HepG2 (cell line): Measurements from ENCODE around the gene UFL1. TPM values are rescaled to one million over a fixed set of nuclear protein-coding genes. Genes with fewer than 3 reads are reported as not detected.

Experiments
- ATAC-seq: fragments of 200-7000 bp; cut with Tn5 transposase; 3 replicates; pipeline ENCODE4 v1.9.1; 2020; ENCODE audit warnings: mild to moderate bottlenecking, moderate library complexity
- BruUV-seq: library from RNA; stranded (reverse); fragments of 400-500 nt; replicated peaks from 2 replicates; lab custom pipeline; 2021; lab: Mats Ljungman, UMichigan
- CTCF ChIA-PET: fragments of 300-600 bp; formaldehyde crosslinking; extraction: SDS; loops from one replicate; lab custom pipeline; 2021; ENCODE audit warnings: low total read pairs, inconsistent platforms, low intra/inter-chr PET ratio; lab: Yijun Ruan, JAX
- POLR2A ChIA-PET: fragments of 350-600 bp; sonication (Branson Sonifier 250); formaldehyde crosslinking; loops from one replicate; lab custom pipeline; 2020; ENCODE audit warnings: antibody characterized with exemption, inconsistent platforms; lab: Yijun Ruan, JAX
- DNase-seq: peaks from one replicate; pipeline ENCODE4 v3.0.0-alpha.2; 2015; ENCODE audit warnings: low spot score
- FAIRE-seq: peaks from 3 replicates; lab custom pipeline; 2011; peaks lifted over from hg19 to GRCh38; lab: Jason Lieb, UNC
- H2AFZ ChIP-seq: one replicate; pipeline ENCODE4 v1.6.1; 2011; ENCODE audit warnings: low read length, inconsistent platforms
- H3K27ac ChIP-seq: fragments of 300-600 bp; 3 replicates; pipeline ENCODE4 v1.8.0; 2011; ENCODE audit warnings: mixed run types, mild to moderate bottlenecking, mixed read lengths, low read length, inconsistent platforms; ENCODE audit not compliant: insufficient read depth; ENCODE audit errors: extremely low read length
- H3K27me3 ChIP-seq, 2 experiments: fragments of 200-600 bp in 1 of 2; 2 replicates in 1 of 2; 3 replicates in 1 of 2; pipeline versions ENCODE4 v1.6.0 to v1.8.0; 2011; ENCODE audit warnings: low read length in 2 of 2, mild to moderate bottlenecking in 2 of 2, moderate library complexity in 2 of 2, inconsistent platforms in 1 of 2; ENCODE audit not compliant: insufficient read depth in 2 of 2, control insufficient read depth in 1 of 2
- H3K36me3 ChIP-seq, 2 experiments: fragments of 200-600 bp in 1 of 2; replicated peaks in 1 of 2; 2 replicates in 1 of 2; 3 replicates in 1 of 2; pipeline versions ENCODE4 v1.5.1 to v1.8.0; 2011; ENCODE audit warnings: low read length in 2 of 2, inconsistent platforms in 1 of 2; ENCODE audit not compliant: insufficient read depth in 2 of 2, control insufficient read depth in 1 of 2
- H3K4me1 ChIP-seq: 2 replicates; pipeline ENCODE4 v1.5.1; 2012; ENCODE audit warnings: low read length, inconsistent platforms; ENCODE audit not compliant: insufficient read depth
- H3K4me2 ChIP-seq: 2 replicates; pipeline ENCODE4 v1.6.0; 2011; ENCODE audit warnings: low read depth, low read length, inconsistent platforms
- H3K4me3 ChIP-seq, 3 experiments: fragments of 200-600 bp in 1 of 3; sonication (generic), shearing (Covaris generic) in 1 of 3; replicated peaks in 1 of 3; 2 replicates each; pipeline ENCODE4 v1.5.1; 2011 to 2016; ENCODE audit warnings: low read length in 3 of 3, inconsistent platforms in 2 of 3, low read depth in 2 of 3, mild to moderate bottlenecking in 2 of 3, control low read depth in 1 of 3, mixed read lengths in 1 of 3; ENCODE audit not compliant: insufficient read depth in 1 of 3
- H3K79me2 ChIP-seq: one replicate; pipeline ENCODE4 v1.6.1; 2011; ENCODE audit warnings: low read length, inconsistent platforms; ENCODE audit not compliant: insufficient read depth
- H3K9ac ChIP-seq: 2 replicates; pipeline ENCODE4 v1.6.0; 2011; ENCODE audit warnings: mild to moderate bottlenecking, low read depth, low read length, inconsistent platforms; ENCODE audit not compliant: insufficient read depth
- H3K9me3 ChIP-seq: 2 replicates; pipeline ENCODE4 v1.5.1; 2012; ENCODE audit warnings: mild to moderate bottlenecking, low read length
- H4K20me1 ChIP-seq: 2 replicates; pipeline ENCODE4 v1.6.0; 2011; ENCODE audit warnings: inconsistent platforms, mild to moderate bottlenecking, low read length, moderate library complexity; ENCODE audit not compliant: insufficient read depth
- ATAD3A ChIP-seq: sonication (generic); formaldehyde crosslinking; IDR thresholded peaks from 2 replicates; pipeline ENCODE4 v1.4.0; 2020; ENCODE audit warnings: missing genetic modification reagents
- ATF1 ChIP-seq: IDR thresholded peaks from 2 replicates; pipeline ENCODE4 v1.6.1; 2016; ENCODE audit warnings: mild to moderate bottlenecking, control low read depth
- CBX2 ChIP-seq, 2 experiments: fragments of 200-600 bp in 1 of 2; sonication (generic); formaldehyde crosslinking in 1 of 2; IDR thresholded peaks; 2 replicates each; pipeline versions ENCODE4 v1.7.0 to v1.8.1; 2018 to 2022; ENCODE audit warnings: low read depth in 2 of 2, low read length in 1 of 2, mild to moderate bottlenecking in 1 of 2, missing genetic modification reagents in 1 of 2
- DBP ChIP-seq: sonication (generic); formaldehyde crosslinking; IDR thresholded peaks from 2 replicates; pipeline ENCODE4 v1.4.0; 2020; ENCODE audit warnings: missing genetic modification reagents; ENCODE audit errors: not compliant biosample characterization
- JUND ChIP-seq: sonication (generic); formaldehyde crosslinking; IDR thresholded peaks from 2 replicates; pipeline ENCODE4 v1.8.0; 2022; ENCODE audit warnings: mild to moderate bottlenecking, missing genetic modification reagents
- MLLT10 ChIP-seq: sonication (generic); formaldehyde crosslinking; IDR thresholded peaks from 2 replicates; pipeline ENCODE4 v1.4.0; 2020; ENCODE audit warnings: missing genetic modification reagents
- RXRA ChIP-seq: sonication (generic); formaldehyde crosslinking; IDR thresholded peaks from 2 replicates; pipeline ENCODE4 v1.5.1; 2020; ENCODE audit warnings: missing genetic modification reagents
- SIX4 ChIP-seq: sonication (generic); formaldehyde crosslinking; IDR thresholded peaks from 2 replicates; pipeline ENCODE4 v1.4.0; 2020; ENCODE audit warnings: missing genetic modification reagents
- SMAD3 ChIP-seq: sonication (generic); formaldehyde crosslinking; IDR thresholded peaks from 2 replicates; pipeline ENCODE4 v1.4.0; 2020; ENCODE audit warnings: missing genetic modification reagents
- SRSF1 ChIP-seq: fragments of 200-400 bp; formaldehyde crosslinking; optimal IDR thresholded peaks from 2 replicates; pipeline ENCODE3; 2017; ENCODE audit warnings: mild to moderate bottlenecking, low read depth, low read length, moderate library complexity
- TARDBP ChIP-seq: sonication (generic); formaldehyde crosslinking; IDR thresholded peaks from 2 replicates; pipeline ENCODE4 v1.8.0; 2022; ENCODE audit warnings: mild to moderate bottlenecking, missing genetic modification reagents
- TBX2 ChIP-seq: sonication (generic); formaldehyde crosslinking; IDR thresholded peaks from 2 replicates; pipeline ENCODE4 v1.5.0; 2020; ENCODE audit warnings: missing genetic modification reagents, mild to moderate bottlenecking, borderline replicate concordance
- TMF1 ChIP-seq: sonication (generic); formaldehyde crosslinking; IDR thresholded peaks from 2 replicates; pipeline ENCODE4 v1.8.1; 2022; ENCODE audit warnings: low read depth, missing genetic modification reagents
- ZBTB42 ChIP-seq: sonication (generic); formaldehyde crosslinking; IDR thresholded peaks from 2 replicates; pipeline ENCODE4 v1.5.0; 2020; ENCODE audit warnings: mild to moderate bottlenecking, missing genetic modification reagents
- ZNF207 ChIP-seq: fragments of 450-650 bp; IDR thresholded peaks from 2 replicates; pipeline ENCODE4 v1.6.1; 2016; ENCODE audit warnings: antibody characterized with exemption, borderline replicate concordance
- ZNF512B ChIP-seq: sonication (generic); formaldehyde crosslinking; IDR thresholded peaks from 2 replicates; pipeline ENCODE4 v1.5.1; 2020; ENCODE audit warnings: missing genetic modification reagents, mild to moderate bottlenecking, borderline replicate concordance
- ZNF841 ChIP-seq: sonication (generic); formaldehyde crosslinking; IDR thresholded peaks from 2 replicates; pipeline ENCODE4 v1.8.1; 2023; ENCODE audit warnings: missing genetic modification reagents, borderline replicate concordance
- WGBS: methylation state at CpG from one replicate; pipeline ENCODE4 v1.1.6; 2017; ENCODE audit warnings: low lambda C conversion rate; 5-methylcytosine and 5-hydroxymethylcytosine counted together
- in situ Hi-C: cut with HindIII; loops from 2 replicates; pipeline ENCODE4 v1.10.0; 2017; ENCODE audit warnings: low pct_unique_long_range_greater_than_20kb; ENCODE audit not compliant: extremely low pct_ligation_motif_present
- intact Hi-C: fragments of 100-400 bp; cut with micrococcal nuclease; formaldehyde crosslinking; loops from one replicate; pipeline ENCODE4 v1.10.0; 2022; ENCODE audit not compliant: unreplicated experiment
- polyA plus RNA-seq, 8 experiments: library from polyadenylated mRNA; depleted of rRNA in 3 of 8; stranded (reverse) in 7 of 8; unstranded in 1 of 8; fragments of >200 nt; fragmentation: Illumina TruSeq in 4 of 8; extraction: Trizol in 4 of 8; gene quantifications; 2 replicates each; pipeline versions ENCODE4 v1.2.1 to v1.2.3, GENCODE V29; 2011 to 2016; ENCODE audit warnings: low read depth in 4 of 8, missing spikeins in 1 of 8, mixed read lengths in 1 of 8; ENCODE audit not compliant: insufficient read depth in 1 of 8
- total RNA-seq, 5 experiments: library from RNA; depleted of rRNA; stranded (reverse); fragments of >200 nt; fragmentation: Illumina TruSeq; extraction: Trizol; gene quantifications; 2 replicates each; pipeline ENCODE4 v1.2.3, GENCODE V29; 2016; ENCODE audit warnings: low read depth in 1 of 5
- TF ChIP-seq, protein P1 (sequence below): IDR thresholded peaks from 2 replicates; pipeline ENCODE4 v1.6.1; 2016; ENCODE audit warnings: control low read depth
- TF ChIP-seq, protein P2 (sequence below): sonication (generic); formaldehyde crosslinking; IDR thresholded peaks from 2 replicates; pipeline ENCODE4 v1.8.0; 2022; ENCODE audit warnings: mild to moderate bottlenecking, missing genetic modification reagents, moderate library complexity

Gene UFL1
- total and polyA plus RNA-seq, 2 of the 13 experiments (the other 11 are each of a cell fraction or from before 2014, with no cell fraction given), result 8.8 to 24.7 TPM

GRCh38 chr6:96499781-96500180 is 21.8 kb upstream of the UFL1 start:
- Histone ChIP-seq H3K4me1 (no peaks in the 10 kb centered on the region), H3K79me2 (no peaks in the 10 kb centered on the region), H3K9ac (no peak overlapping the region), H2AFZ (no peak overlapping the region), H3K27me3 (no peaks in the 10 kb centered on the region), H3K4me2 (no peak overlapping the region), H4K20me1 (no peaks in the 10 kb centered on the region), H3K4me3 (no peak overlapping the region), H3K36me3 (no peaks in the 10 kb centered on the region), H3K9me3 (peaks cover 34% of the 10 kb centered on the region), H3K27ac (no peak overlapping the region)
- 75% methylated on average over 2 of the region's 5 CpGs for WGBS
- ChIA-PET CTCF (no interaction called here), POLR2A (no interaction called here)
- intact Hi-C loops (no loop called here), in situ Hi-C loops (no loop called here)
- TF ChIP-seq ZNF512B (CRISPR knock-in tag) (no peak), RXRA (CRISPR knock-in tag) (no peak), TBX2 (CRISPR knock-in tag) (no peak), SMAD3 (CRISPR knock-in tag) (no peak), SIX4 (CRISPR knock-in tag) (no peak), ZNF207 (no peak), TARDBP (no peak), TMF1 (CRISPR knock-in tag) (no peak), ATF1 (CRISPR knock-in tag) (no peak), ATAD3A (CRISPR knock-in tag) (no peak), ZBTB42 (no peak), DBP (no peak), JUND (no peak), CBX2 (IDR thresholded peaks at IDR 0.05; ENCODE audit: low read depth, low read length) (no peak), CBX2 (CRISPR knock-in tag; IDR thresholded peaks at IDR 0.05; ENCODE audit: low read depth) (no peak), SRSF1 (no peak), MLLT10 (CRISPR knock-in tag) (no peak), ZNF841 (CRISPR knock-in tag) (no peak)
- TF ChIP-seq, protein P1, sequence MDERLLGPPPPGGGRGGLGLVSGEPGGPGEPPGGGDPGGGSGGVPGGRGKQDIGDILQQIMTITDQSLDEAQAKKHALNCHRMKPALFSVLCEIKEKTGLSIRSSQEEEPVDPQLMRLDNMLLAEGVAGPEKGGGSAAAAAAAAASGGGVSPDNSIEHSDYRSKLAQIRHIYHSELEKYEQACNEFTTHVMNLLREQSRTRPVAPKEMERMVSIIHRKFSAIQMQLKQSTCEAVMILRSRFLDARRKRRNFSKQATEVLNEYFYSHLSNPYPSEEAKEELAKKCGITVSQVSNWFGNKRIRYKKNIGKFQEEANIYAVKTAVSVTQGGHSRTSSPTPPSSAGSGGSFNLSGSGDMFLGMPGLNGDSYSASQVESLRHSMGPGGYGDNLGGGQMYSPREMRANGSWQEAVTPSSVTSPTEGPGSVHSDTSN (CRISPR knock-in tag), result no peak
- TF ChIP-seq, protein P2, sequence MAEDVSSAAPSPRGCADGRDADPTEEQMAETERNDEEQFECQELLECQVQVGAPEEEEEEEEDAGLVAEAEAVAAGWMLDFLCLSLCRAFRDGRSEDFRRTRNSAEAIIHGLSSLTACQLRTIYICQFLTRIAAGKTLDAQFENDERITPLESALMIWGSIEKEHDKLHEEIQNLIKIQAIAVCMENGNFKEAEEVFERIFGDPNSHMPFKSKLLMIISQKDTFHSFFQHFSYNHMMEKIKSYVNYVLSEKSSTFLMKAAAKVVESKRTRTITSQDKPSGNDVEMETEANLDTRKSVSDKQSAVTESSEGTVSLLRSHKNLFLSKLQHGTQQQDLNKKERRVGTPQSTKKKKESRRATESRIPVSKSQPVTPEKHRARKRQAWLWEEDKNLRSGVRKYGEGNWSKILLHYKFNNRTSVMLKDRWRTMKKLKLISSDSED, result no peak
- no TSS peak for BruUV-seq
- FAIRE-seq (no peak), ATAC-seq (peak; percentile 56), DNase-seq (no peak)
